ENCODE measurements around the gene GAS5. TPM values are rescaled to one million over a fixed set of nuclear protein-coding genes. Genes with fewer than 3 reads are reported as not detected.

The GAS5 gene
- total RNA-seq, 2 donors from 2014 or later: 456 to 587 TPM

GRCh38 chr1:173894189-173894588 lies 26.4 kb upstream of the GAS5 start:
- Histone ChIP-seq H3K27me3 (ENCODE audit: control insufficient read depth, insufficient read depth, low read length, poor library complexity, severe bottlenecking) (no peaks in the 10 kb centered on the region), H3K27ac (ENCODE audit: low read depth, low read length) (no peak overlapping the region), H3K9ac (ENCODE audit: extremely low read depth, low read length, poor library complexity, severe bottlenecking) (no peak overlapping the region), H3K36me3 (ENCODE audit: control insufficient read depth, insufficient read depth, low read length) (peaks cover 4% of the 10 kb centered on the region), H3K4me1 (ENCODE audit: control insufficient read depth, insufficient read depth, low read length) (no peaks in the 10 kb centered on the region), H3K4me3 (ENCODE audit: low read length) (no peak overlapping the region), H3K9me3 (ENCODE audit: control insufficient read depth, low read length) (no peaks in the 10 kb centered on the region)
- Mint-ChIP-seq H3K9me3 (no peaks in the 10 kb centered on the region), H3K27ac (no peak overlapping the region), H3K36me3 (ENCODE audit: low read depth) (peaks cover 11% of the 10 kb centered on the region), H3K4me3 (no peak overlapping the region), H3K4me1 (peaks cover under 1% of the 10 kb centered on the region), H3K27me3 (ENCODE audit: insufficient read depth) (no peaks in the 10 kb centered on the region)
- TF ChIP-seq CTCF (conservative IDR thresholded peaks at IDR 0.05): no peak
- 86 to 100% methylated on average over 1 to 3 of the region's 3 CpGs for WGBS, 2 experiments (ENCODE audit: insufficient coverage in 1 of 2, insufficient read length in 1 of 2)
- no peak for DNase-seq

GRCh38 chr1:173893611-173894010 lies 25.8 kb upstream of the GAS5 start:
- no peak overlapping the region for H3K4me3 ChIP-seq (ENCODE audit: low read length)
- no peaks in the 10 kb centered on the region for H3K9me3 ChIP-seq (ENCODE audit: control insufficient read depth, low read length)
- H3K4me1 ChIP-seq (ENCODE audit: control insufficient read depth, insufficient read depth, low read length): no peaks in the 10 kb centered on the region
- 100% methylated on average over 1 of the region's 1 CpG; no CpG with 5 or more reads in 1 of the 2 experiments for WGBS, 2 experiments (ENCODE audit: insufficient coverage in 1 of 2, insufficient read length in 1 of 2)
- no peak for DNase-seq
- Mint-ChIP-seq H3K4me3 (no peak overlapping the region), H3K27ac (no peak overlapping the region), H3K4me1 (no peaks in the 10 kb centered on the region), H3K27me3 (ENCODE audit: insufficient read depth) (no peaks in the 10 kb centered on the region), H3K36me3 (ENCODE audit: low read depth) (peaks cover 11% of the 10 kb centered on the region), H3K9me3 (no peaks in the 10 kb centered on the region)
- TF ChIP-seq CTCF (conservative IDR thresholded peaks at IDR 0.05): no peak
- no peak overlapping the region for H3K9ac ChIP-seq (ENCODE audit: extremely low read depth, low read length, poor library complexity, severe bottlenecking)
- no peaks in the 10 kb centered on the region for H3K27me3 ChIP-seq (ENCODE audit: control insufficient read depth, insufficient read depth, low read length, poor library complexity, severe bottlenecking)
- peaks cover 10% of the 10 kb centered on the region for H3K36me3 ChIP-seq (ENCODE audit: control insufficient read depth, insufficient read depth, low read length)
- no peak overlapping the region for H3K27ac ChIP-seq (ENCODE audit: low read depth, low read length)

GRCh38 chr1:173889885-173890284 lies 22.1 kb upstream of the GAS5 start:
- Histone ChIP-seq H3K4me1 (ENCODE audit: control insufficient read depth, insufficient read depth, low read length) (no peaks in the 10 kb centered on the region), H3K27me3 (ENCODE audit: control insufficient read depth, insufficient read depth, low read length, poor library complexity, severe bottlenecking) (no peaks in the 10 kb centered on the region), H3K36me3 (ENCODE audit: control insufficient read depth, insufficient read depth, low read length) (peaks cover 40% of the 10 kb centered on the region), H3K9ac (ENCODE audit: extremely low read depth, low read length, poor library complexity, severe bottlenecking) (no peak overlapping the region), H3K9me3 (ENCODE audit: control insufficient read depth, low read length) (no peaks in the 10 kb centered on the region), H3K27ac (ENCODE audit: low read depth, low read length) (no peak overlapping the region), H3K4me3 (ENCODE audit: low read length) (no peak overlapping the region)
- no peak for DNase-seq
- no peak overlapping the region for H3K27ac Mint-ChIP-seq
- H3K4me1 Mint-ChIP-seq: no peaks in the 10 kb centered on the region
- 92 to 100% methylated on average over 1 to 2 of the region's 2 CpGs for WGBS, 2 experiments (ENCODE audit: insufficient coverage in 1 of 2, insufficient read length in 1 of 2)
- peaks cover 25% of the 10 kb centered on the region for H3K36me3 Mint-ChIP-seq (ENCODE audit: low read depth)
- H3K9me3 Mint-ChIP-seq: no peaks in the 10 kb centered on the region
- no peak for TF ChIP-seq CTCF (conservative IDR thresholded peaks at IDR 0.05)
- no peaks in the 10 kb centered on the region for H3K27me3 Mint-ChIP-seq (ENCODE audit: insufficient read depth)
- no peak overlapping the region for H3K4me3 Mint-ChIP-seq

Measured in endodermal cell (in vitro differentiated cells).